OCI-LY1 (cell line): ENCODE measurements around the gene MTHFD1L.
"Not testable (repeated sequence)": the region's sequence is repeated elsewhere in the genome, so short reads cannot be mapped to it uniquely, and the experiment has no call there.

Experiments
- H2AFZ ChIP-seq: fragments of 200-600 bp; sonication (generic), shearing (Covaris generic); 2 replicates; pipeline ENCODE4 v1.6.0; 2014; ENCODE audit warnings: antibody characterized with exemption, mild to moderate bottlenecking, low read length
- H3F3A ChIP-seq: fragments of 200-600 bp; sonication (generic), shearing (Covaris generic); 2 replicates; pipeline ENCODE4 v1.6.0; 2014; ENCODE audit warnings: mild to moderate bottlenecking, antibody characterized with exemption, low read length, moderate library complexity; ENCODE audit not compliant: insufficient read depth
- H3K27ac ChIP-seq: fragments of 200-600 bp; sonication (generic); 2 replicates; pipeline ENCODE4 v1.5.1; 2014; ENCODE audit warnings: low read length, mixed run types, mild to moderate bottlenecking, low read depth; ENCODE audit not compliant: poor library complexity, severe bottlenecking
- H3K27me3 ChIP-seq: fragments of 200-600 bp; sonication (generic); 2 replicates; pipeline ENCODE4 v1.6.0; 2014; ENCODE audit warnings: antibody characterized with exemption, mild to moderate bottlenecking, low read length, moderate library complexity; ENCODE audit not compliant: insufficient read depth
- H3K36me3 ChIP-seq: fragments of 200-600 bp; sonication (generic); 2 replicates; pipeline ENCODE4 v1.6.1; 2014; ENCODE audit warnings: mild to moderate bottlenecking, antibody characterized with exemption, low read length, moderate library complexity, mixed read lengths; ENCODE audit not compliant: insufficient read depth
- H3K4me1 ChIP-seq: fragments of 200-600 bp; sonication (generic); 2 replicates; pipeline ENCODE4 v1.5.1; 2014; ENCODE audit warnings: mild to moderate bottlenecking, low read length, moderate library complexity; ENCODE audit not compliant: insufficient read depth, severe bottlenecking
- H3K4me2 ChIP-seq: fragments of 200-600 bp; sonication (generic), shearing (Covaris generic); 2 replicates; pipeline ENCODE4 v1.6.1; 2014; ENCODE audit warnings: low read length
- H3K4me3 ChIP-seq: fragments of 200-600 bp; sonication (generic); 2 replicates; pipeline ENCODE4 v1.5.1; 2014; ENCODE audit warnings: low read length, low read depth, mild to moderate bottlenecking, mixed read lengths; ENCODE audit not compliant: poor library complexity, severe bottlenecking
- H3K79me2 ChIP-seq: fragments of 200-600 bp; shearing (Covaris generic); 2 replicates; pipeline ENCODE4 v1.6.1; 2016; ENCODE audit warnings: mixed run types, low read length, mixed read lengths; ENCODE audit not compliant: insufficient read depth
- H3K9ac ChIP-seq: fragments of 200-600 bp; sonication (generic), shearing (Covaris generic); 2 replicates; pipeline ENCODE4 v1.6.1; 2014; ENCODE audit warnings: mild to moderate bottlenecking, low read length, mixed read lengths
- H3K9me2 ChIP-seq: fragments of 200-600 bp; sonication (generic), shearing (Covaris generic); 2 replicates; pipeline ENCODE4 v1.6.1; 2014; ENCODE audit warnings: low read depth, mild to moderate bottlenecking, low read length, mixed read lengths
- H3K9me3 ChIP-seq: fragments of 200-600 bp; shearing (Covaris generic); 2 replicates; pipeline ENCODE4 v1.6.1; 2014; ENCODE audit warnings: low read length, mixed read lengths
- H4K20me1 ChIP-seq: fragments of 200-600 bp; sonication (generic), shearing (Covaris generic); 2 replicates; pipeline ENCODE4 v1.6.0; 2016; ENCODE audit warnings: mild to moderate bottlenecking, low read length; ENCODE audit not compliant: insufficient read depth
- CTCF ChIP-seq: fragments of 200-600 bp; sonication (generic), shearing (Covaris generic); IDR thresholded peaks from 2 replicates; pipeline ENCODE4 v1.5.1; 2017; ENCODE audit warnings: mild to moderate bottlenecking, antibody characterized with exemption, low read length, moderate library complexity, mixed read lengths
- EZH2 ChIP-seq: fragments of 200-600 bp; sonication (generic), shearing (Covaris generic); IDR thresholded peaks from 2 replicates; pipeline ENCODE4 v1.8.0; 2017; ENCODE audit warnings: borderline replicate concordance, mixed run types, mild to moderate bottlenecking, antibody characterized with exemption, low read length, moderate library complexity, mixed read lengths

The MTHFD1L gene

GRCh38 chr6:150846641-150847040, 18.9 kb upstream of the MTHFD1L start:
- Histone ChIP-seq H3K4me3 (no peak overlapping the region), H4K20me1 (no peaks in the 10 kb centered on the region), H3K36me3 (peaks cover 47% of the 10 kb centered on the region), H3K9me3 (no peaks in the 10 kb centered on the region), H3K27ac (no peak overlapping the region), H3K4me2 (no peak overlapping the region), H3K79me2 (no peaks in the 10 kb centered on the region), H3F3A (no peaks in the 10 kb centered on the region; the same call in 1 of the 2 replicates), H3K4me1 (no peaks in the 10 kb centered on the region), H3K9me2 (no peaks in the 10 kb centered on the region), H3K27me3 (no peaks in the 10 kb centered on the region), H3K9ac (no peak overlapping the region), H2AFZ (no peak overlapping the region)
- TF ChIP-seq CTCF (no peak), EZH2 (no peak)

- no peaks in the 10 kb centered on the region; the same call in 1 of the 2 replicates for H3F3A ChIP-seq
- no peak overlapping the region for H3K4me2 ChIP-seq
- no peak overlapping the region for H3K4me3 ChIP-seq
- H3K79me2 ChIP-seq: no peaks in the 10 kb centered on the region
- H2AFZ ChIP-seq: no peak overlapping the region
- no peaks in the 10 kb centered on the region for H3K4me1 ChIP-seq
- H3K27me3 ChIP-seq: no peaks in the 10 kb centered on the region
- H4K20me1 ChIP-seq: no peaks in the 10 kb centered on the region
- no peak overlapping the region for H3K9ac ChIP-seq
- no peak overlapping the region for H3K27ac ChIP-seq
- peaks cover 36% of the 10 kb centered on the region for H3K36me3 ChIP-seq
- H3K9me2 ChIP-seq: no peaks in the 10 kb centered on the region
- H3K9me3 ChIP-seq: no peaks in the 10 kb centered on the region
- TF ChIP-seq EZH2: no peak
- TF ChIP-seq CTCF: no peak
Observed at GRCh38 chr6:150848400-150848799, 17.1 kb upstream of the MTHFD1L start.

GRCh38 chr6:150854392-150854791, 11.1 kb upstream of the MTHFD1L start:
- H3K4me2 ChIP-seq, H3F3A ChIP-seq, H3K79me2 ChIP-seq, H3K27ac ChIP-seq, H3K27me3 ChIP-seq, H3K9me3 ChIP-seq, H3K9ac ChIP-seq, H2AFZ ChIP-seq, H3K4me3 ChIP-seq, H4K20me1 ChIP-seq, H3K4me1 ChIP-seq, H3K9me2 ChIP-seq: not testable (repeated sequence)
- peaks cover 17% of the 10 kb centered on the region for H3K36me3 ChIP-seq

- peaks cover 17% of the 10 kb centered on the region for H3K36me3 ChIP-seq
- H2AFZ ChIP-seq, H3K9me2 ChIP-seq, H3K79me2 ChIP-seq, H3K4me2 ChIP-seq, H3K4me1 ChIP-seq, H4K20me1 ChIP-seq, H3K27ac ChIP-seq, H3K4me3 ChIP-seq, H3K9ac ChIP-seq, H3F3A ChIP-seq, H3K9me3 ChIP-seq, H3K27me3 ChIP-seq: not testable (repeated sequence)
Observed at GRCh38 chr6:150855171-150855570, 10.3 kb upstream of the MTHFD1L start.
